ENCODE measurements around the gene ZNF691.
"Not testable (repeated sequence)": the region's sequence is repeated elsewhere in the genome, so short reads cannot be mapped to it uniquely, and the experiment has no call there.

The ZNF691 gene

GRCh38 chr1:42861014-42861399 lies 14.6 kb downstream of the ZNF691 start:
- DNase-seq = no peak

- no peak for DNase-seq
Observed at GRCh38 chr1:42866549-42866948, 20.1 kb downstream of the ZNF691 start.

- DNase-seq = not testable (repeated sequence)
Observed at GRCh38 chr1:42868466-42868865, 22.1 kb downstream of the ZNF691 start.

GRCh38 chr1:42869254-42869653 lies 22.8 kb downstream of the ZNF691 start:
- not testable (repeated sequence) for DNase-seq

GRCh38 chr1:42869751-42870150 lies 23.3 kb downstream of the ZNF691 start:
- DNase-seq = not testable (repeated sequence)

- DNase-seq = not testable (repeated sequence)
Observed at GRCh38 chr1:42873108-42873507, 26.7 kb downstream of the ZNF691 start.

- DNase-seq = no peak
Observed at GRCh38 chr1:42873670-42874069, 27.3 kb downstream of the ZNF691 start.

- DNase-seq = no peak
Observed at GRCh38 chr1:42876009-42876408, 29.6 kb downstream of the ZNF691 start.

GRCh38 chr1:42877380-42877779 lies 31.0 kb downstream of the ZNF691 start:
- no peak for DNase-seq

- no peak for DNase-seq
Observed at GRCh38 chr1:42880384-42880783, 34.0 kb downstream of the ZNF691 start.

GRCh38 chr1:42886046-42886739 lies 39.8 kb downstream of the ZNF691 start:
- DNase-seq = no peak

- no peak for DNase-seq
Observed at GRCh38 chr1:42886800-42887199, 40.4 kb downstream of the ZNF691 start.

- DNase-seq = no peak
Observed at GRCh38 chr1:42887366-42887765, 41.0 kb downstream of the ZNF691 start.

- DNase-seq = no peak
Observed at GRCh38 chr1:42888013-42888633, 41.7 kb downstream of the ZNF691 start.

- DNase-seq = no peak
Observed at GRCh38 chr1:42889264-42889663, 42.9 kb downstream of the ZNF691 start.

GRCh38 chr1:42891465-42892138 lies 45.2 kb downstream of the ZNF691 start:
- no peak for DNase-seq

GRCh38 chr1:42899960-42900359 lies 53.5 kb downstream of the ZNF691 start:
- DNase-seq = not testable (repeated sequence)
